B cell (primary cell): Measurements from ENCODE around the gene ALG6. TPM values are rescaled to one million over a fixed set of nuclear protein-coding genes. Genes with fewer than 3 reads are reported as not detected.

Experiments
- ATAC-seq: fragments of 200-7000 bp; cut with Tn5 transposase; one replicate; pipeline ENCODE4 v1.10.0; 2021; ENCODE audit warnings: low read depth, mild to moderate bottlenecking, moderate number of reproducible peaks, moderate library complexity
- CTCF ChIA-PET: fragments of 350-600 bp; sonication (Branson Sonifier 250); formaldehyde crosslinking; loops from one replicate; lab custom pipeline; 2021; ENCODE audit warnings: antibody characterized with exemption, inconsistent platforms; lab: Charles Lee
- POLR2A ChIA-PET: fragments of 350-600 bp; sonication (Branson Sonifier 250); formaldehyde crosslinking; loops from one replicate; lab custom pipeline; 2021; ENCODE audit warnings: antibody characterized with exemption; lab: Charles Lee
- DNase-seq: peaks from one replicate; pipeline ENCODE4 v3.0.0; 2013
- H2AFZ ChIP-seq: 2 replicates; pipeline ENCODE4 v1.6.1; 2012; ENCODE audit warnings: mild to moderate bottlenecking, low read depth, low read length; ENCODE audit not compliant: insufficient read depth, poor library complexity, severe bottlenecking
- H3K27ac ChIP-seq, 2 donors: 1 replicate in 1 of 2; 2 replicates in 1 of 2; pipeline ENCODE4 v1.5.1; 2012 to 2013; ENCODE audit warnings: low read length in 2 of 2, mild to moderate bottlenecking in 2 of 2, moderate library complexity in 1 of 2
- H3K27me3 ChIP-seq, 4 experiments: fragments of 200-600 bp in 1 of 4; sonication (generic) in 1 of 4; replicated peaks in 1 of 4; 1 replicate in 2 of 4; 2 replicates in 2 of 4; pipeline versions ENCODE4 v1.6.1 to v1.7.0; 2013 to 2016; ENCODE audit warnings: low read length in 3 of 4, mild to moderate bottlenecking in 2 of 4, mixed read lengths in 1 of 4, moderate library complexity in 1 of 4; ENCODE audit not compliant: insufficient read depth in 4 of 4, control insufficient read depth in 3 of 4; ENCODE audit errors: control extremely low read depth in 1 of 4
- H3K36me3 ChIP-seq, 2 experiments: replicated peaks in 1 of 2; 1 replicate in 1 of 2; 2 replicates in 1 of 2; pipeline versions ENCODE4 v1.6.1 to v1.7.1; 2013; ENCODE audit warnings: low read length in 1 of 2; ENCODE audit not compliant: insufficient read depth in 2 of 2, control insufficient read depth in 1 of 2; ENCODE audit errors: control extremely low read depth in 1 of 2, extremely low read depth in 1 of 2
- H3K4me1 ChIP-seq, 2 donors: fragments of 200-600 bp in 1 of 2; sonication (generic) in 1 of 2; 1 replicate in 1 of 2; 2 replicates in 1 of 2; pipeline versions ENCODE4 v1.5.1 to v1.6.1; 2013 to 2017; ENCODE audit warnings: low read length in 2 of 2; ENCODE audit not compliant: control insufficient read depth in 2 of 2, insufficient read depth in 2 of 2
- H3K4me2 ChIP-seq: replicated peaks from 2 replicates; pipeline ENCODE3; 2012; ENCODE audit warnings: mild to moderate bottlenecking, low read depth, low read length; ENCODE audit not compliant: poor library complexity, severe bottlenecking
- H3K4me3 ChIP-seq, 5 experiments: fragments of 200-600 bp in 1 of 5; sonication (generic) in 1 of 5; 1 replicate in 3 of 5; 2 replicates in 2 of 5; pipeline versions ENCODE4 v1.5.1 to v1.7.0; 2011 to 2016; ENCODE audit warnings: low read length in 4 of 5, mild to moderate bottlenecking in 4 of 5, low read depth in 2 of 5, control low read depth in 1 of 5, moderate library complexity in 1 of 5; ENCODE audit not compliant: insufficient read depth in 1 of 5; ENCODE audit errors: control extremely low read depth in 1 of 5, extremely low read depth in 1 of 5
- H3K79me2 ChIP-seq: fragments of 200-600 bp; sonication (generic); one replicate; pipeline ENCODE4 v1.6.0; 2016; ENCODE audit warnings: low read length; ENCODE audit not compliant: control insufficient read depth, insufficient read depth
- H3K9ac ChIP-seq: fragments of 200-600 bp; sonication (generic); 2 replicates; pipeline ENCODE4 v1.6.1; 2017; ENCODE audit warnings: mild to moderate bottlenecking, low read length, moderate library complexity
- H3K9me3 ChIP-seq, 3 donors: one replicate each; pipeline versions ENCODE4 v1.6.1 to v1.7.1; 2013; ENCODE audit warnings: low read length in 2 of 3; ENCODE audit not compliant: control insufficient read depth in 2 of 3, insufficient read depth in 1 of 3; ENCODE audit errors: control extremely low read depth in 1 of 3
- H4K20me1 ChIP-seq: 2 replicates; pipeline ENCODE4 v1.6.0; 2012; ENCODE audit warnings: mild to moderate bottlenecking, low read length; ENCODE audit not compliant: insufficient read depth, control insufficient read depth, poor library complexity, severe bottlenecking
- H3K27ac Mint-ChIP-seq: one replicate; pipeline ENCODE4 v1.8.0; 2021; ENCODE audit warnings: mixed read lengths
- H3K27me3 Mint-ChIP-seq: one replicate; pipeline ENCODE4 v1.8.0; 2021; ENCODE audit warnings: mixed read lengths
- H3K4me1 Mint-ChIP-seq: one replicate; pipeline ENCODE4 v1.8.0; 2021; ENCODE audit warnings: mixed read lengths
- H3K4me3 Mint-ChIP-seq: one replicate; pipeline ENCODE4 v1.8.0; 2021; ENCODE audit warnings: mixed read lengths
- H3K9me3 Mint-ChIP-seq: one replicate; pipeline ENCODE4 v1.8.0; 2022; ENCODE audit warnings: mixed read lengths; ENCODE audit not compliant: insufficient read depth
- CTCF ChIP-seq: fragments of 200-600 bp; IDR thresholded peaks from one replicate; pipeline ENCODE4 v1.8.0; 2022; ENCODE audit warnings: antibody characterized with exemption, mild to moderate bottlenecking
- EZH2 ChIP-seq: IDR thresholded peaks from 2 replicates; pipeline ENCODE4 v1.6.1; 2012; ENCODE audit warnings: borderline replicate concordance, low read depth, mild to moderate bottlenecking, moderate library complexity, low read length; ENCODE audit not compliant: insufficient read depth, poor library complexity, severe bottlenecking
- WGBS: methylation state at CpG from one replicate; pipeline ENCODE4 v1.1.5; 2013; ENCODE audit warnings: missing lambda C conversion rate; ENCODE audit not compliant: insufficient coverage; 5-methylcytosine and 5-hydroxymethylcytosine counted together
- intact Hi-C: fragments of 100-400 bp; cut with micrococcal nuclease; formaldehyde crosslinking; loops from one replicate; pipeline ENCODE4 v1.10.0; 2022
- polyA plus RNA-seq: library from polyadenylated mRNA; depleted of rRNA; stranded (reverse); fragments of >200 nt; gene quantifications from 2 replicates; pipeline ENCODE4 v1.2.3, GENCODE V29; 2012
- total RNA-seq, 2 donors: library from RNA; stranded (reverse); fragments of 120-200 nt in 1 of 2; gene quantifications; 1 replicate in 1 of 2; 2 replicates in 1 of 2; pipeline versions ENCODE4 v1.2.3 to v1.2.4, GENCODE V29; 2013 to 2022

Gene ALG6
- total and polyA plus RNA-seq, 2 donors (not counting 1 experiment from before 2014, with no cell fraction given): 9.7 to 31.4 TPM

DNA sequence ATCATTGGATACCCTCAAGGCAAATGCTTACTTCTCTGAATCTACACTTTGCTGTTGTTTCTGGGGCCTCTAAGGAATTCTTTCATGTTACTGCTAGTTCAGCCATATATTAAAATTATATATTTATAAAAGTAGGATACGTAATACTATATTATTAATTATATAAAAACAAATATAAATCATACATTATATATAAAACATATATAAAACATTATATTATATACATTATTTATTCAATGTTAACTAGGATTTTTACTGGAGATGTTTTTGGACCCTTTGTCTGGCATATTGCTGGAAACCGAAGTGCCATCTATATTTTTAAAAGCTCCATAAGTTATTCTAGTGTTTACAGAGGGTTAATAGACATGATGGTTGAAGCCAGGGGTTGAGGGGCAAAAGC is 12.2 kb downstream of the ALG6 start:
- no peak for DNase-seq
- H3K9me3 ChIP-seq: no peaks in the 10 kb centered on the region
- ATAC-seq: no peak
- H3K4me1 ChIP-seq: peaks cover 0 to 4% of the 10 kb centered on the region in 2 donors
- TF ChIP-seq CTCF (no peak), EZH2 (no peak)
- no peak overlapping the region for H3K4me3 Mint-ChIP-seq
- no peaks in the 10 kb centered on the region for H3K27me3 ChIP-seq
- H3K79me2 ChIP-seq: peaks cover 16% of the 10 kb centered on the region
- no peaks in the 10 kb centered on the region for H3K9me3 Mint-ChIP-seq
- ChIA-PET POLR2A (no interaction called here), CTCF (no interaction called here)
- no peak overlapping the region for H3K4me3 ChIP-seq
- peaks cover 13% of the 10 kb centered on the region for H3K4me1 Mint-ChIP-seq
- no peaks in the 10 kb centered on the region for H3K27me3 Mint-ChIP-seq
- intact Hi-C loops: no loop called here
- H3K9ac ChIP-seq: no peak overlapping the region
- H3K36me3 ChIP-seq: peaks cover 0 to 5% of the 10 kb centered on the region in 2 experiments
- WGBS: no CpG with 5 or more reads among the region's 2 CpGs
- H4K20me1 ChIP-seq: no peaks in the 10 kb centered on the region
- no peak overlapping the region for H3K27ac ChIP-seq
- H3K4me2 ChIP-seq: no peak overlapping the region
- H2AFZ ChIP-seq: no peak overlapping the region
- H3K27ac Mint-ChIP-seq: no peak overlapping the region

DNA sequence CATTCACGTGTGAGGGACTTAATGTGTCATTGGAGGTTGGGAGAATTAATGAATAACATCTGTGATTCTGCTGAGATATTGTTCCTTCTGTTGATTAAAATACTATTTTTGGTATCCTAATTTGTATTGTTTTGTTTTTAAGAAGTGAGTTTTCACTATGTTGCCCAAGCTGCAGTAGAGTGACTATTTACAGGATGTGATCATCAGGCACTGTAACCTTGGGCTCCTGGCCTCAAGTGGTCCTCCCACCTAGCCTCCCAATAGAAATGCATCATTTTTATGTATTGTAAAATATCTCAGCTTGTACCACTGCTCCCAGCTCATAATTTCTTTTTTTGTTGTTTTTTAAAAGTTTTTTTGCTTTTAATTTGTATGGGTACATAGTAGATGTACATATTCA is 14.3 kb downstream of the ALG6 start:
- no CpG with 5 or more reads among the region's 1 CpG for WGBS
- Mint-ChIP-seq H3K27ac (no peak overlapping the region), H3K4me1 (peaks cover 30% of the 10 kb centered on the region), H3K4me3 (no peak overlapping the region), H3K9me3 (no peaks in the 10 kb centered on the region), H3K27me3 (no peaks in the 10 kb centered on the region)
- DNase-seq: no peak
- no peak for TF ChIP-seq CTCF
- Histone ChIP-seq H3K4me2 (no peak overlapping the region), H3K4me3 (no peak overlapping the region), H2AFZ (no peak overlapping the region), H3K79me2 (peaks cover 36% of the 10 kb centered on the region), H3K9me3 (no peaks in the 10 kb centered on the region), H3K36me3 (peaks cover 0 to 5% of the 10 kb centered on the region in 2 experiments), H3K9ac (no peak overlapping the region), H4K20me1 (no peaks in the 10 kb centered on the region), H3K4me1 (peaks cover 0 to 4% of the 10 kb centered on the region in 2 donors), H3K27ac (no peak overlapping the region), H3K27me3 (no peaks in the 10 kb centered on the region)
- ATAC-seq: no peak
- intact Hi-C loops: no loop called here
- POLR2A ChIA-PET: no interaction called here
- CTCF ChIA-PET: no interaction called here
